Caco-2 (cell line): Measurements from ENCODE around the gene MSRB1. TPM values are rescaled to one million over a fixed set of nuclear protein-coding genes. Genes with fewer than 3 reads are reported as not detected.
A peak's percentile ranks its signal among the peaks of the same experiment; 100 is the strongest.

Source experiments
- BruUV-seq: library from RNA; stranded (reverse); fragments of 400-500 nt; replicated peaks from 2 replicates; lab custom pipeline; 2021; lab: Mats Ljungman, UMichigan
- CTCF ChIA-PET: fragments of 300-600 bp; sonication (Branson Sonifier 250); formaldehyde crosslinking; loops from one replicate; lab custom pipeline; 2022; ENCODE audit warnings: antibody characterized with exemption; lab: Charles Lee
- POLR2A ChIA-PET: fragments of 300-600 bp; sonication (Branson Sonifier 250); formaldehyde crosslinking; loops from one replicate; lab custom pipeline; 2022; ENCODE audit warnings: antibody characterized with exemption; lab: Charles Lee
- DNase-seq, 2 experiments: peaks; one replicate each; pipeline versions ENCODE4 v3.0.0 to v3.0.0-alpha.2; 2020 to 2022
- H3K27me3 ChIP-seq: replicated peaks from 2 replicates; pipeline ENCODE4 v1.6.0; 2011; ENCODE audit warnings: low read length; ENCODE audit not compliant: control insufficient read depth, insufficient read depth
- H3K36me3 ChIP-seq: 2 replicates; pipeline ENCODE4 v1.5.1; 2011; ENCODE audit warnings: low read length; ENCODE audit not compliant: control insufficient read depth, insufficient read depth
- H3K4me1 ChIP-seq: fragments of 250-450 bp; sonication (Bioruptor Pico); 2 replicates; pipeline ENCODE4 v1.5.1; 2020; ENCODE audit warnings: mild to moderate bottlenecking
- H3K4me3 ChIP-seq: 2 replicates; pipeline ENCODE4 v1.5.1; 2011; ENCODE audit warnings: low read depth, mild to moderate bottlenecking, control low read depth, low read length
- H3K9me3 ChIP-seq: fragments of 250-450 bp; sonication (Bioruptor Pico); 2 replicates; pipeline ENCODE4 v1.5.1; 2020; ENCODE audit warnings: mild to moderate bottlenecking, moderate library complexity
- H3K27ac Mint-ChIP-seq: one replicate; pipeline ENCODE4 v1.8.0; 2022; ENCODE audit warnings: mixed read lengths; ENCODE audit not compliant: unreplicated experiment
- H3K27me3 Mint-ChIP-seq: one replicate; pipeline ENCODE4 v1.8.0; 2022; ENCODE audit warnings: mixed read lengths; ENCODE audit not compliant: insufficient read depth, unreplicated experiment
- H3K36me3 Mint-ChIP-seq: one replicate; pipeline ENCODE4 v1.8.0; 2022; ENCODE audit warnings: mild to moderate bottlenecking, mixed read lengths; ENCODE audit not compliant: insufficient read depth, unreplicated experiment
- H3K4me1 Mint-ChIP-seq: one replicate; pipeline ENCODE4 v1.8.0; 2022; ENCODE audit warnings: low read depth, mixed read lengths; ENCODE audit not compliant: unreplicated experiment
- H3K4me3 Mint-ChIP-seq: one replicate; pipeline ENCODE4 v1.8.0; 2022; ENCODE audit warnings: mild to moderate bottlenecking, moderate library complexity, mixed read lengths; ENCODE audit not compliant: unreplicated experiment
- H3K9me3 Mint-ChIP-seq: one replicate; pipeline ENCODE4 v1.8.0; 2022; ENCODE audit warnings: mixed read lengths; ENCODE audit not compliant: unreplicated experiment
- intact Hi-C: fragments of 100-400 bp; cut with micrococcal nuclease; formaldehyde crosslinking; loops from one replicate; pipeline ENCODE4 v1.10.0; 2022; ENCODE audit not compliant: unreplicated experiment
- total RNA-seq: library from RNA; stranded (reverse); gene quantifications from 2 replicates; pipeline ENCODE4 v1.2.3, GENCODE V29; 2022
- TF ChIP-seq, protein P1 (sequence below), 2 experiments: fragments of 200-600 bp in 1 of 2; IDR thresholded peaks; 1 replicate in 1 of 2; 2 replicates in 1 of 2; pipeline versions ENCODE4 v1.5.1 to v1.8.0; 2011 to 2022; ENCODE audit warnings: antibody characterized with exemption in 1 of 2, control low read depth in 1 of 2, inconsistent platforms in 1 of 2, low read depth in 1 of 2, low read length in 1 of 2, mild to moderate bottlenecking in 1 of 2, moderate library complexity in 1 of 2; ENCODE audit not compliant: insufficient read depth in 1 of 2, severe bottlenecking in 1 of 2, unreplicated experiment in 1 of 2

Gene MSRB1
- total RNA-seq, 1 experiment from 2014 or later, result 30.5 TPM

GRCh38 chr16:1972490-1972877 is 29.5 kb upstream of the MSRB1 start:
- H3K27me3 Mint-ChIP-seq, result no peaks in the 10 kb centered on the region
- intact Hi-C loops, result no loop called here
- TSS peak; percentile 36 for BruUV-seq
- peaks cover 26% of the 10 kb centered on the region for H3K36me3 Mint-ChIP-seq
- peak overlapping the region; percentile 80 for H3K4me3 Mint-ChIP-seq
- Histone ChIP-seq H3K4me1 (no peaks in the 10 kb centered on the region), H3K4me3 (peak overlapping the region; percentile 99), H3K27me3 (no peaks in the 10 kb centered on the region), H3K36me3 (no peaks in the 10 kb centered on the region; the same call in 1 of the 2 replicates), H3K9me3 (no peaks in the 10 kb centered on the region)
- peak in 1 of 2 experiments; percentile 24 for DNase-seq
- POLR2A ChIA-PET, result interaction anchor here (0.7 kb wide), 1 partner anchor 8 kb away, joined by 3 read pairs; the partner anchor contains the start of gene NOXO1
- no peaks in the 10 kb centered on the region for H3K9me3 Mint-ChIP-seq
- H3K4me1 Mint-ChIP-seq, result peaks cover 9% of the 10 kb centered on the region
- TF ChIP-seq, protein P1, sequence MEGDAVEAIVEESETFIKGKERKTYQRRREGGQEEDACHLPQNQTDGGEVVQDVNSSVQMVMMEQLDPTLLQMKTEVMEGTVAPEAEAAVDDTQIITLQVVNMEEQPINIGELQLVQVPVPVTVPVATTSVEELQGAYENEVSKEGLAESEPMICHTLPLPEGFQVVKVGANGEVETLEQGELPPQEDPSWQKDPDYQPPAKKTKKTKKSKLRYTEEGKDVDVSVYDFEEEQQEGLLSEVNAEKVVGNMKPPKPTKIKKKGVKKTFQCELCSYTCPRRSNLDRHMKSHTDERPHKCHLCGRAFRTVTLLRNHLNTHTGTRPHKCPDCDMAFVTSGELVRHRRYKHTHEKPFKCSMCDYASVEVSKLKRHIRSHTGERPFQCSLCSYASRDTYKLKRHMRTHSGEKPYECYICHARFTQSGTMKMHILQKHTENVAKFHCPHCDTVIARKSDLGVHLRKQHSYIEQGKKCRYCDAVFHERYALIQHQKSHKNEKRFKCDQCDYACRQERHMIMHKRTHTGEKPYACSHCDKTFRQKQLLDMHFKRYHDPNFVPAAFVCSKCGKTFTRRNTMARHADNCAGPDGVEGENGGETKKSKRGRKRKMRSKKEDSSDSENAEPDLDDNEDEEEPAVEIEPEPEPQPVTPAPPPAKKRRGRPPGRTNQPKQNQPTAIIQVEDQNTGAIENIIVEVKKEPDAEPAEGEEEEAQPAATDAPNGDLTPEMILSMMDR (IDR thresholded peaks at IDR 0.05; ENCODE audit: insufficient read depth in 1 of 2, low read depth in 1 of 2, low read length in 1 of 2, severe bottlenecking in 1 of 2, unreplicated experiment in 1 of 2), result no peak
- peak overlapping the region; percentile 15 for H3K27ac Mint-ChIP-seq
- CTCF ChIA-PET, result no interaction called here

DNA sequence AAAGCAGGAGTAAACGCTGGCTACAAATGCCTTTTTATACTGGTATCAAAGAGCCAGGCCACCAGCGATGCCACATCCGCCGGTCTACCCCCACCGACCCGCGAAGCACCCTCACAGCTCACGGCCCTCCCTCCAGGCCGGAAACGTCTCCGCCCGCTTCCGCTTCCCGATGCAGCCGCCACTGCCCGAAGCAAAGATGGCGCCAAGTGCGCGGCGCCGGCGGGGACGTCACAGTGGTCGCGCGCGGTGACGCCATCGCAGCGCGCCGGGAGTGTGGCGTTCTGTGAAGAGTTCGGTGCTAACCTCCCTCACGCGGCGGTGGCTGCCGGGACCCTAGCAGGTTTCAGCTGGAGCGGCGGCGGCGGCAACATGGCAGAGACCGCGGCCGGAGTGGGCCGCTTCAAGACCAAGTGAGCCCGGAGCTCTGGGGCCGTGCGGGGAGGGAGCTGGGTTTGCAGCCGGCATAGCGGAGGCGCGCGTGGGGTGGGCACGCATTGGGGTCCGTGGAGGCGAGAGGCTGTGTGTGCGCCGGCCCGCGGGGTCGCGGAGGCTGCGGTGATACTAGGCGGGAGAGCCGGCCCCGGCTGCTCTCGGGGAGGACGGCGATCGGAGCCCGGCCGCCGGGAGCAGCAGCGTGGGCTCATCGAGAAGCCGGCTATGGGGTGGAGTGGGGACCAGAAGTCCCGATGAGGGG is 28.9 kb upstream of the MSRB1 start, which contains the start of gene TBL3:
TSS of gene TBL3 (plus strand) at position 258 of the 694 bp plus-strand sequence. CDS start at position 370, 112 bp downstream.
- H3K27ac Mint-ChIP-seq, result peak within 1 kb of the TSS; percentile 83
- BruUV-seq, result no TSS peak
- H3K36me3 ChIP-seq, result no peaks in the 10 kb centered on the region; the same call in 1 of the 2 replicates
- ChIA-PET CTCF (interaction anchor here (0.6 to 1.1 kb wide), 3 partner anchors 10 to 119 kb away, joined by 3 to 4 read pairs (median 3); partner anchors contain the start of gene GFER), POLR2A (interaction anchor here (0.6 to 1.2 kb wide), 5 partner anchors 9 to 184 kb away, joined by 3 to 13 read pairs (median 3); partner anchors contain the start of genes GFER, NOXO1 and TRAF7)
- H3K4me3 Mint-ChIP-seq, result peak within 1 kb of the TSS; percentile 80
- TF ChIP-seq, protein P1 (IDR thresholded peaks at IDR 0.05; ENCODE audit: insufficient read depth in 1 of 2, low read depth in 1 of 2, low read length in 1 of 2, severe bottlenecking in 1 of 2, unreplicated experiment in 1 of 2), result no peak
- H3K4me1 Mint-ChIP-seq, result peaks cover 9% of the 10 kb centered on the region
- peak; percentile 92 to 94 for DNase-seq
- H3K36me3 Mint-ChIP-seq, result peaks cover 26% of the 10 kb centered on the region
- H3K9me3 ChIP-seq, result no peaks in the 10 kb centered on the region
- H3K9me3 Mint-ChIP-seq, result no peaks in the 10 kb centered on the region
- H3K27me3 Mint-ChIP-seq, result no peaks in the 10 kb centered on the region
- no peaks in the 10 kb centered on the region for H3K4me1 ChIP-seq
- no peaks in the 10 kb centered on the region for H3K27me3 ChIP-seq
- intact Hi-C loops, result no loop called here
- peak within 1 kb of the TSS; percentile 99 for H3K4me3 ChIP-seq

- Mint-ChIP-seq H3K4me3 (no peak overlapping the region), H3K4me1 (peaks cover 15% of the 10 kb centered on the region), H3K9me3 (no peaks in the 10 kb centered on the region), H3K27me3 (no peaks in the 10 kb centered on the region), H3K27ac (no peak overlapping the region), H3K36me3 (peaks cover 38% of the 10 kb centered on the region)
- Histone ChIP-seq H3K4me1 (0 out of 2 replicates have a peak, but pooled peaks cover under 1% of the 10 kb centered on the region), H3K27me3 (no peaks in the 10 kb centered on the region), H3K4me3 (no peak overlapping the region), H3K36me3 (peaks cover 3% of the 10 kb centered on the region), H3K9me3 (no peaks in the 10 kb centered on the region)
- BruUV-seq, result no TSS peak
- TF ChIP-seq, protein P1 (IDR thresholded peaks at IDR 0.05; ENCODE audit: insufficient read depth in 1 of 2, low read depth in 1 of 2, low read length in 1 of 2, severe bottlenecking in 1 of 2, unreplicated experiment in 1 of 2), result no peak
- ChIA-PET POLR2A (no interaction called here), CTCF (no interaction called here)
- intact Hi-C loops, result no loop called here
- no peak for DNase-seq
Observed at GRCh38 chr16:1968146-1968953, 25.4 kb upstream of the MSRB1 start.
